ENCODE measurements around the gene TSPEAR. TPM values are rescaled to one million over a fixed set of nuclear protein-coding genes. Genes with fewer than 3 reads are reported as not detected.

The TSPEAR gene
- total and polyA plus RNA-seq, 2 donors (not counting 1 experiment from before 2014, with no cell fraction given) = not detected

- H3K79me2 ChIP-seq (ENCODE audit: control insufficient read depth, insufficient read depth, low read length) = no peaks in the 10 kb centered on the region
- H3K36me3 ChIP-seq (ENCODE audit: control insufficient read depth, insufficient read depth, low read length) = no peaks in the 10 kb centered on the region
- H3K4me1 ChIP-seq (ENCODE audit: control insufficient read depth, extremely low read depth, insufficient read depth, low read length) = no peaks in the 10 kb centered on the region
- no peak overlapping the region for H3K4me3 ChIP-seq (replicated peaks in 1 of 4; ENCODE audit: control extremely low read depth in 1 of 4, insufficient read depth in 1 of 4, low read depth in 3 of 4, low read length in 4 of 4)
- H3K27me3 ChIP-seq (ENCODE audit: control insufficient read depth, insufficient read depth, low read length) = peaks cover 4% of the 10 kb centered on the region
- no peaks in the 10 kb centered on the region for H4K20me1 ChIP-seq (ENCODE audit: control insufficient read depth, extremely low read depth, insufficient read depth, low read length)
- no peak for DNase-seq (ENCODE audit: low read depth in 2 of 2)
- H3K9me3 ChIP-seq (ENCODE audit: control insufficient read depth, insufficient read depth, low read depth, low read length) = no peaks in the 10 kb centered on the region
- no peak for TF ChIP-seq CTCF (conservative IDR thresholded peaks at IDR 0.05 in 1 of 2, IDR thresholded peaks at IDR 0.05 in 1 of 2; ENCODE audit: low read depth in 1 of 2, low read length in 2 of 2)
- TF ChIP-seq EZH2 (IDR thresholded peaks at IDR 0.05; ENCODE audit: low read length, missing control alignments) = no peak
- no peak overlapping the region for H3K4me2 ChIP-seq (ENCODE audit: extremely low read depth, insufficient read depth, low read length)
- H3K9ac ChIP-seq (ENCODE audit: insufficient read depth, low read length) = no peak overlapping the region
- H3K27ac ChIP-seq (ENCODE audit: insufficient read depth, low read length) = no peak overlapping the region
- no peak overlapping the region for H2AFZ ChIP-seq (ENCODE audit: low read length)
These were observed 121.1 kb downstream of the TSPEAR start for GRCh38 chr21:44590311-44590721.

- Histone ChIP-seq H3K27me3 (ENCODE audit: control insufficient read depth, insufficient read depth, low read length) (peaks cover 4% of the 10 kb centered on the region), H2AFZ (ENCODE audit: low read length) (no peak overlapping the region), H3K36me3 (ENCODE audit: control insufficient read depth, insufficient read depth, low read length) (no peaks in the 10 kb centered on the region), H4K20me1 (ENCODE audit: control insufficient read depth, extremely low read depth, insufficient read depth, low read length) (no peaks in the 10 kb centered on the region), H3K9me3 (ENCODE audit: control insufficient read depth, insufficient read depth, low read depth, low read length) (no peaks in the 10 kb centered on the region), H3K4me2 (ENCODE audit: extremely low read depth, insufficient read depth, low read length) (no peak overlapping the region), H3K9ac (ENCODE audit: insufficient read depth, low read length) (no peak overlapping the region), H3K4me3 (replicated peaks in 1 of 4; ENCODE audit: control extremely low read depth in 1 of 4, insufficient read depth in 1 of 4, low read depth in 3 of 4, low read length in 4 of 4) (no peak overlapping the region), H3K27ac (ENCODE audit: insufficient read depth, low read length) (no peak overlapping the region), H3K4me1 (ENCODE audit: control insufficient read depth, extremely low read depth, insufficient read depth, low read length) (no peaks in the 10 kb centered on the region), H3K79me2 (ENCODE audit: control insufficient read depth, insufficient read depth, low read length) (no peaks in the 10 kb centered on the region)
- DNase-seq (ENCODE audit: low read depth in 2 of 2) = no peak
- TF ChIP-seq EZH2 (IDR thresholded peaks at IDR 0.05; ENCODE audit: low read length, missing control alignments) (no peak), CTCF (conservative IDR thresholded peaks at IDR 0.05 in 1 of 2, IDR thresholded peaks at IDR 0.05 in 1 of 2; ENCODE audit: low read depth in 1 of 2, low read length in 2 of 2) (no peak)
These were observed 121.6 kb downstream of the TSPEAR start for GRCh38 chr21:44589586-44590305.

- Histone ChIP-seq H3K9ac (ENCODE audit: insufficient read depth, low read length) (no peak overlapping the region), H3K79me2 (ENCODE audit: control insufficient read depth, insufficient read depth, low read length) (no peaks in the 10 kb centered on the region), H4K20me1 (ENCODE audit: control insufficient read depth, extremely low read depth, insufficient read depth, low read length) (no peaks in the 10 kb centered on the region), H2AFZ (ENCODE audit: low read length) (no peak overlapping the region), H3K9me3 (ENCODE audit: control insufficient read depth, insufficient read depth, low read depth, low read length) (no peaks in the 10 kb centered on the region), H3K4me2 (ENCODE audit: extremely low read depth, insufficient read depth, low read length) (no peak overlapping the region), H3K36me3 (ENCODE audit: control insufficient read depth, insufficient read depth, low read length) (no peaks in the 10 kb centered on the region), H3K4me3 (replicated peaks in 1 of 4; ENCODE audit: control extremely low read depth in 1 of 4, insufficient read depth in 1 of 4, low read depth in 3 of 4, low read length in 4 of 4) (no peak overlapping the region), H3K27me3 (ENCODE audit: control insufficient read depth, insufficient read depth, low read length) (peaks cover 4% of the 10 kb centered on the region), H3K27ac (ENCODE audit: insufficient read depth, low read length) (no peak overlapping the region), H3K4me1 (ENCODE audit: control insufficient read depth, extremely low read depth, insufficient read depth, low read length) (no peaks in the 10 kb centered on the region)
- DNase-seq (ENCODE audit: low read depth in 2 of 2) = no peak
- no peak for TF ChIP-seq CTCF (conservative IDR thresholded peaks at IDR 0.05 in 1 of 2, IDR thresholded peaks at IDR 0.05 in 1 of 2; ENCODE audit: low read depth in 1 of 2, low read length in 2 of 2)
- no peak for TF ChIP-seq EZH2 (IDR thresholded peaks at IDR 0.05; ENCODE audit: low read length, missing control alignments)
These were observed 122.3 kb downstream of the TSPEAR start for GRCh38 chr21:44589094-44589493.

All from fibroblast of lung (primary cell).